Stomach (tissue), 4 donors: Measurements from ENCODE around the gene GTF2H1.

Source experiments
- EP300 ChIP-seq: sonication (generic); formaldehyde crosslinking; IDR thresholded peaks from one replicate; pipeline ENCODE4 v1.6.1; 2017; ENCODE audit warnings: antibody characterized with exemption
- POLR2A ChIP-seq, 4 donors: fragments of 450-650 bp; IDR thresholded peaks; one replicate each; pipeline ENCODE4 v1.6.1; 2016; ENCODE audit warnings: antibody characterized with exemption in 4 of 4, control low read depth in 2 of 4, mild to moderate bottlenecking in 1 of 4, moderate library complexity in 1 of 4
- POLR2AphosphoS5 ChIP-seq, 3 donors: sonication (generic); formaldehyde crosslinking; IDR thresholded peaks; one replicate each; pipeline ENCODE4 v1.6.1; 2016; ENCODE audit warnings: antibody characterized with exemption in 3 of 3
- TF ChIP-seq, protein P1 (sequence below), 7 experiments: fragments of 450-650 bp in 4 of 7; fragments of 200-600 bp in 3 of 7; sonication (generic) in 3 of 7; IDR thresholded peaks; one replicate each; pipeline ENCODE4 v1.5.1; 2016 to 2019; ENCODE audit warnings: antibody characterized with exemption in 7 of 7, control low read depth in 2 of 7, mild to moderate bottlenecking in 1 of 7

GRCh38 chr11:18347471-18348125 is 25.2 kb downstream of the GTF2H1 start:
- no peak for TF ChIP-seq EP300
- TF ChIP-seq POLR2A (IDR thresholded peaks at IDR 0.05): no peak
- no peak for TF ChIP-seq POLR2AphosphoS5 (IDR thresholded peaks at IDR 0.05)
- TF ChIP-seq, protein P1, sequence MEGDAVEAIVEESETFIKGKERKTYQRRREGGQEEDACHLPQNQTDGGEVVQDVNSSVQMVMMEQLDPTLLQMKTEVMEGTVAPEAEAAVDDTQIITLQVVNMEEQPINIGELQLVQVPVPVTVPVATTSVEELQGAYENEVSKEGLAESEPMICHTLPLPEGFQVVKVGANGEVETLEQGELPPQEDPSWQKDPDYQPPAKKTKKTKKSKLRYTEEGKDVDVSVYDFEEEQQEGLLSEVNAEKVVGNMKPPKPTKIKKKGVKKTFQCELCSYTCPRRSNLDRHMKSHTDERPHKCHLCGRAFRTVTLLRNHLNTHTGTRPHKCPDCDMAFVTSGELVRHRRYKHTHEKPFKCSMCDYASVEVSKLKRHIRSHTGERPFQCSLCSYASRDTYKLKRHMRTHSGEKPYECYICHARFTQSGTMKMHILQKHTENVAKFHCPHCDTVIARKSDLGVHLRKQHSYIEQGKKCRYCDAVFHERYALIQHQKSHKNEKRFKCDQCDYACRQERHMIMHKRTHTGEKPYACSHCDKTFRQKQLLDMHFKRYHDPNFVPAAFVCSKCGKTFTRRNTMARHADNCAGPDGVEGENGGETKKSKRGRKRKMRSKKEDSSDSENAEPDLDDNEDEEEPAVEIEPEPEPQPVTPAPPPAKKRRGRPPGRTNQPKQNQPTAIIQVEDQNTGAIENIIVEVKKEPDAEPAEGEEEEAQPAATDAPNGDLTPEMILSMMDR (IDR thresholded peaks at IDR 0.05): no peak
